Body of pancreas (tissue), 4 donors: ENCODE measurements around the gene C19orf73.

ENCODE experiments used
- CTCF ChIP-seq, 7 experiments: fragments of 450-650 bp in 4 of 7; fragments of 200-600 bp in 3 of 7; sonication (generic) in 3 of 7; IDR thresholded peaks; one replicate each; pipeline ENCODE4 v1.5.1; 2016 to 2019; ENCODE audit warnings: antibody characterized with exemption in 7 of 7
- POLR2A ChIP-seq, 3 donors: fragments of 450-650 bp; IDR thresholded peaks; one replicate each; pipeline ENCODE4 v1.6.1; 2016; ENCODE audit warnings: antibody characterized with exemption in 3 of 3, mild to moderate bottlenecking in 2 of 3

DNA sequence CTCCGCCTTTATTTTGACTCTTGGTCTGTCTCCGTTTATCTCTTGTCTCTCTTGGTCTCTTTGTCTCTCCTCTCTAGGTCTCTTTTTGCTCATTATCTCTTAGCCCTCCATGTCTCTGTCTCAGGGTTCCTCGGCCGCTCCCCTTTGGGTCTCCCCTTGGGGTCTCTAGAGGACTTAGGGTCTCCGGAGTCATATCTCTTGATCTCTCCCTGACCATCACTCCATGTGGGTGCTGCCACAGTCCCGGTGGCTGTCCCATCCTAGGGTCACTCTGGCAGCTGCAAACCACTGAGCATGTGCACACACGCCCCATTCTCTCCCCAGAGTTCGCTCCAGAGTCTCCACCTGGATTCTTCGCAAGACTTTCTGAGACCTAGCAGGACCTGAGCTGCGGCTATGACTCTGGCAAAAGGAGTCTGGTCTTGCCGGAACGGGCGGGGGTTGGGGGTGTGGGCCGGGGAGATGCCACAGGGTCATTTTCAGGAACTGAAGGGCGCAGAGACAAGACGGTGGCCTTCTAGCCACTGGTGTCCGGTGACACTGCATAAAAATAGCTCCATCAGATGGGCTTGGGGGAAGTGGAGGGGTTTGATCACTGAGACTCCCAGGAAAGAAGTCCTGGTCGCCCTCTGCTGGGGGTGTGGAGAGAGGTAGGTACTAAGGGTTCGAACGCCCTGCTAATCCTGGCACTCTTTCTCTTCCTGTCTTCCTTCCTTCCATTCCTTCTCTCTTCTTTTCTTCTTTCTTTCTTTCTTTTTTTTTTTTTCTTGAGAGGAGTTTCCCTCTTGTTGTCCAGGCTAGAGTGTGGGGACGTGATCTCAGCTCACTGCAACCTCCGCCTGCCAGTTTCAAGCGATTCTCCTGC is 45.2 kb downstream of the C19orf73 start:
- TF ChIP-seq CTCF (IDR thresholded peaks at IDR 0.05) = no peak
- TF ChIP-seq POLR2A (IDR thresholded peaks at IDR 0.05) = no peak
